NCI-H345 treated with DMSO at 0.1 percent for 48 hours (cell line): ENCODE data around the gene CDH3.

Experiments used
- DNase-seq: peaks from one replicate; lab custom pipeline; 2025; ENCODE audit not compliant: unreplicated experiment; lab: John Stamatoyannopoulos, UW

The CDH3 gene

DNA sequence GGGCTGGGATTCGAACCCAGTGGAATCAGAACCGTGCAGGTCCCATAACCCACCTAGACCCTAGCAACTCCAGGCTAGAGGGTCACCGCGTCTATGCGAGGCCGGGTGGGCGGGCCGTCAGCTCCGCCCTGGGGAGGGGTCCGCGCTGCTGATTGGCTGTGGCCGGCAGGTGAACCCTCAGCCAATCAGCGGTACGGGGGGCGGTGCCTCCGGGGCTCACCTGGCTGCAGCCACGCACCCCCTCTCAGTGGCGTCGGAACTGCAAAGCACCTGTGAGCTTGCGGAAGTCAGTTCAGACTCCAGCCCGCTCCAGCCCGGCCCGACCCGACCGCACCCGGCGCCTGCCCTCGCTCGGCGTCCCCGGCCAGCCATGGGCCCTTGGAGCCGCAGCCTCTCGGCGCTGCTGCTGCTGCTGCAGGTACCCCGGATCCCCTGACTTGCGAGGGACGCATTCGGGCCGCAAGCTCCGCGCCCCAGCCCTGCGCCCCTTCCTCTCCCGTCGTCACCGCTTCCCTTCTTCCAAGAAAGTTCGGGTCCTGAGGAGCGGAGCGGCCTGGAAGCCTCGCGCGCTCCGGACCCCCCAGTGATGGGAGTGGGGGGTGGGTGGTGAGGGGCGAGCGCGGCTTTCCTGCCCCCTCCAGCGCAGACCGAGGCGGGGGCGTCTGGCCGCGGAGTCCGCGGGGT is 92.1 kb downstream of the CDH3 start, which contains the start of gene CDH1:
TSS of gene CDH1 (plus strand) at position 247 of the 684 bp plus-strand sequence. CDS start at position 371, 124 bp downstream.
- peak; percentile 75 for DNase-seq

DNA sequence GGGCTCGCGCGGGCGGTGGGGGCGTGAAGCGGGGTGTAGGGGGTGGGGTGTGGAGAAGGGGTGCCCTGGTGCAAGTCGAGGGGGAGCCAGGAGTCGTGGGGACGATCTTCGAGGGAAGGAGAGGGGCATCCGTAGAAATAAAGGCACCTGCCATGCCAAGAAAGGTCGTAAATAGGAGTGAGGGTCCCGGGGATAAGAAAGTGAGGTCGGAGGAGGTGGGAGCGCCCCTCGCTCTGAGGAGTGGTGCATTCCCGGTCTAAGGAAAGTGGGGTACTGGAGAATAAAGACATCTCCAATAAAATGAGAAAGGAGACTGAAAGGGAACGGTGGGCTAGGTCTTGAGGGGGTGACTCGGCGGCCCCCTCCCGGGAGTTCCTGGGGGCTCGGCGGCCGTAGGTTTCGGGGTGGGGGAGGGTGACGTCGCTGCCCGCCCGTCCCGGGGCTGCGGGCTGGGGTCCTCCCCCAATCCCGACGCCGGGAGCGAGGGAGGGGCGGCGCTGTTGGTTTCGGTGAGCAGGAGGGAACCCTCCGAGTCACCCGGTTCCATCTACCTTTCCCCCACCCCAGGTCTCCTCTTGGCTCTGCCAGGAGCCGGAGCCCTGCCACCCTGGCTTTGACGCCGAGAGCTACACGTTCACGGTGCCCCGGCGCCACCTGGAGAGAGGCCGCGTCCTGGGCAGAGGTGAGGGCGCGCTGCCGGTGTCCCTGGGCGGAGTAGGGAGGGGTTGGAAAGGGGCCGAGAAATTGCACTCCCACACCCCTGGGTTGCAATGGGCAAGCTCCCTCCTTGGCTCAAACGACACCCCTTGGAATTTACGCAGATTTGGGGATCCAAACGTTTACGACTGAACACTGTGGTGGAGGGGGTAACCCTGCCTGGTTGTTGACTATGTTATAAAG is 92.9 kb downstream of the CDH3 start:
- no peak for DNase-seq

DNA sequence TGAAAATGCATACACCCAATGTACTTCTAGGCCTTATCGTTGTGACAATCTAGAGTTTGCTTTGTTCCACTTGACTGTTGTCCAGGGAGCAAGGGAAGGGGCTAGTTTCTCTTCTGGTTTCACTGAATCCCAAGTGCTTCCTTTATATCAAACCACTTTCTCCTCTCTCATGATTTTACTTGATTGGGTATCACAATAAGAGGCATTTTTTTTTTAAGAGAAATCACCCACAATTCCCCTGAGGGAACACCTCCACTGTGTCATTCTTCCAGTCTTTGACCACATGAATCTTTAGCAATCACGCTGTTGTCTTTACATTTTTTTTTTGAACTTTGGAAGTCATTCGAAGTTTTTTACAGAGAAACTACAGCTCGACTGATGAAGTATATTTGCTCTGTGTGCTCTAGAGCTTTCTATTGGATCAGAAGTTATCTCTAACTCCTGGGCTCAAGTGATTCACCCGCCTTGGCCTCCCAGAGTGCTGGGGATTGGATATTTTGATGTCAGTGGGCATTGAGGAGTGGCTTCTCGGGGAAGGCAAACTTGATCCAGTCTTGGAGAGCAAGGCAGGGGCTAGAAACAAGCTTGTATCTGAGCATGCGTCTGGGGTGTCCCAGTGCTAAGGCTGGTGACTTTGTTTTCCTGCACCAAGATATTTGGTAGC is 95.0 kb downstream of the CDH3 start:
- DNase-seq, result no peak

DNA sequence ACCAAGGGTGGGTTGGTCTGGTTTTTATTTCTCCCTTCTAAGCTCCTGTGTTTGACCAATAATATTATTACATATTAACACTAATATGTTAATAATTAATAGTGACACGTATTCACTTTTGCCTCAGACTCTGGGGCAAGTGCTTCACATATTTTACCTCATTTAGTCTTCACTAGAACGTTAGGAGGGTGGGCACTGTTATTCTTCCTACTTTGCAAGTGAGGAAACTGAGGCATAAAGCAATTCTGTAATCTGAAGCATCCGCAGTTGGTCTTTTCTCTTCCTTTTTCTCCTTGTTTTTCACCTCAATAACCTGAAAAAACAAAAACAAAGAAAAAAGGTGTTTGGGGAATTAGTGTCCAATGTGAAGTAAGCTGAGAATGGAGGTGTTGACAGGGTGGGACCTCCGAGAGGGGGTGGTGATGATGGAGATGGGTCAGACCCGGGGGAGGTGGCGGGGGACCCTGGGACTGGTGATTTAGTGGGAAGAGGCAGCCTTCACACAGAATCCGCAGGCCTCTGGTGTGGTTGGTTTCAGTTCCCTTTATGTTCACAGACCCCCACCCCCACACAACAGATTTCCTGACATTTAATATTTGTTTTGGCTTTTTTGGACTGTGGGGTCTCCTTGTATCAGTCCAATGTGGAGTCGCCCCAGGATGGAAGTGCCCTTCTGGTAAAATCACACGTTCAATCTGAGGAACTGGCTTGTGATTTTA is 95.7 kb downstream of the CDH3 start:
- DNase-seq, result no peak

DNA sequence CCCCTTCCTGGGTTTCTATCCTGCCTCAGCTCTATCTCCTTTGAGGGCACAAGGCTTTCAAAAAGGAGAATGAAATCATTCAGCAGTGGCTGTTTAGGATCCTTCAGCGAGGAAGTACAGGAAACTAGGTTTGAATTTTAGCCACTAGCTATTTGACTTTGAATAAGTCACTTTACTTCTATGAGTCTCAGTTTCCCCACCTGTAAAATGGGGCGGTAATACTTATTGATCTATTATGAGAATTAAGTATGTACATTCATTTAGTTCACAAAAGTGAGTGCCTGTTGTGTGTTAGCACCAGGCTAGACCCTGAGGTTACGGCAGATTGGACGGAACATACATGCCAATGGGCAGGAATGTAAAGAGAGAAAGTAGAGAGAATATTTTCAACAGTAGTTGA is 98.6 kb downstream of the CDH3 start:
- DNase-seq, result no peak

DNA sequence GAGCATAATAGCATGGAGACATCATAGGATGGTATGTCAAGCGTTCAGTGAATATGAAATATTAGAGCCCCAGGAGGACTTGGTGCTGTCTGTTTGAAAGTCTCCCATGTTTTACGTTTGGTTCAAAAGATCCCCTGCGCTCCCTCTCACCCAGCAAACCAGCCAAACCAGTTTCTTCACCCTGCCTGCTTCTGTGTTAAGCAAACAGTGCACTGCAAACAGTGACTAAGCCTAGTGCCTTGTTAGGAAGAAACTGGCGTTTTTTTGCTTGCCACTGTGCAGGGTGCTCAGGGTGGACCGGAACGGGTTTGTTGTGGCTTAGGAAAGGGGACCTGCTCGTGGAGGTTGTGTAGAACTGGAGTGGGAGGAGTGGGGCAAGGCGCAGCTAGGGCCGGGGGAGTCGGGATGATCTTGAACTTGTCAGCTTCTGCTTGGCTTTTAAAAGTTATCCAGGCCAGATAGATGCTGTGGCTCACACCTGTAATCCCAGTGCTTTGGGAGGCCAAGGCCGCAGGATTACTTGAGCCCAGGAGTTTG is 99.7 kb downstream of the CDH3 start:
- peak; percentile 65 for DNase-seq

DNA sequence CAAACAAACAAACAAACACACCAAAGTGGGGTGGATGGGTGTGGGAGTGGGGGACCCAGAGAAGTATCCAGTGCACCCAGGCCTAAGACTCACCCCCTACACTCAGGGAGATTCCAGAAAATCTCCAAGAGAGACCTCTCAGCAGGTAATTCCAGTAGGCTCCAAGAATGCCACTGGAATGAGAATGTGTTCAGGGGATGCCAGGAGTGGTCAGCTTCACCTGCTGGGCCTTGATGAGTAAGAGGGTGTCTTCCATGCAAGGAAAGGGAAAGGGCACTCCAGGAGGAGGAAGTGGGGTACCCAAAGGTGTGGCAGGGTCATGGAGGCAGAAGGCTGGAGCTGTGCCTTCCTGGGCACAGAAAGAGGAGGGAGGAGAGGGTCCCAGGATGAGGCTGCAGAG is 101.8 kb downstream of the CDH3 start:
- no peak for DNase-seq

DNA sequence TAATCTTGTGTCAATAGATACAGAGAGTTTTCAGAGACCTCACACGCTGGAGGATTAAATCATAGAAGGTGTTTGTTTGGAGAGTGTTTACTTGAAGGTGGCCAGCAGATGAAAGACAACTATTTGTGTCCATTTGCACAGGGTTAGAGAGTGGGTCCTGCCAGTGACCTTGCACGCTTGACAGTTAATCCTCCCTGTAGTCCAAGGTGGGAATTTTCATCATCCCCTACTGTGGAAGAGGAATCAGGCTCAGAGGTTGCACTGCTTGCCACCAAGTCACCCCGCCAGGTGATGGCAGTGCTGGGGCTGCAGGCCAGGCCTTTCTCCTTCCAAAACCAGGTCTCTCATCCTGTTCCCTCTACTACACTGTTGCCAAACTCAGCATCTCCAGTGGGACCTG is 104.3 kb downstream of the CDH3 start:
- DNase-seq, result no peak
